GM19240 (cell line): ENCODE measurements around the gene MFSD11.
A peak's percentile ranks its signal among the peaks of the same experiment; 100 is the strongest.
"Not testable (repeated sequence)": the region's sequence is repeated elsewhere in the genome, so short reads cannot be mapped to it uniquely, and the experiment has no call there.

Experiments
- DNase-seq: peaks from one replicate; pipeline ENCODE4 v3.0.0; 2011; ENCODE audit warnings: low spot score; ENCODE audit not compliant: insufficient read length

Gene MFSD11

DNA sequence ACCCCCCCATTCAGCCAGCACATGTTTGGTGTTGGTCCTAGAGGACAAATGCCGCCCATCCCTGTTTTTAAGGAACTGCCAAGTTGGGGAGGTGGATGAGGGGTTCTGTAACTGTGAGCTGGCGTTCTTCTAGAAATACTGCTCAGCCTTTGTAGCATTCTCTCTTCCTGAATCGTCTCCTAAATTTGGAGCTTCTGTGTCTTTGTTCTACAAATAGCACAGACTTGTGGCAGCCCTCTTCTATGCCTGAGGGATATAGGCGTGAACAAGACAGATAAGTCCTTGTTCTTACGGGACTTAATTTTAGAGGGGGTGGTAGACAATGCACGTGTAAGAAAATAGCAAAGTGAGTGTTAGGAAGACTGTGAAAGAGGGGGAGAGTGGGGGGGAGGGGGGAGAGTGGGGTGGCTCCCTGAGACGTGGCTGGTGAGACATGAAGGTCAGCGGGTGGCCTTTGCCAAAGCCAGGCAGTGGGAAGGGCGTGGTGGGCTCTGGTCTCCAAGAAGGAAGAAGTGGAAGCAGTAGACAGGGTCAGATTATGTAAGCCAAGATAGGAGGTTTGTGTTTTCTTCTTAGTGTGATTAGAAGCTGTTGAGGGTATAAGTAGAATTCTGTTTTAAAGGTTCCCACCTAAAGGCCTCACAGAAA, 9.9 kb downstream of the MFSD11 start:
- no peak for DNase-seq

GRCh38 chr17:76748657-76749056, 10.7 kb downstream of the MFSD11 start:
- no peak for DNase-seq

DNA sequence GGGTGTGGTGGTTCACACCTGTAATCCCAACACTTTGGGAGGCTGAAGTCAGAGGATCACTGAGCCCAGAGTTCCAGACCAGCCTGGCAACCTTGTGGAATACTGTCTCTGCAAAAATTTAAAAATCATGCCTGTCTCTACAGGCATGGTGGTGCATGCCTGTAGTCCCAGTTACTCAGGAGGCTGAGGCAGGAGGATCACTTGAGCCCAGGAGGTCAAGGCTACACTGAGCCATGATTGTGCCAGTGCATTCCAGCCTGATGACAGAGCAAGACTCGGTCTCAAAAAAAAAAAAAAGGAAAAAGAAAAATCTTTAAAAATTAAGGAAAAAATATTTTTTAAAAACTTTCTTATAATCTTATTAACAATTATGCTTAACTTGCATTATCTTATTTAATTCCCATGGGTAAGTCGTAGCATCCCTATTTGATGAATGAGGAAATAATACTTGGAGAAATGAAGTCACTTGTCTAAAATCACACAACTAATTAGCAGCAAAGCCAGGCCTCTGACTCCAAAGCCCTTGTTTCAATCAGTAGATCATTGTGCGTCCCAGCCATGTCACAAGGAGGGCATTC, 13.6 kb downstream of the MFSD11 start:
- no peak for DNase-seq

- DNase-seq: no peak
These were observed 14.1 kb downstream of the MFSD11 start for GRCh38 chr17:76752006-76752405.

DNA sequence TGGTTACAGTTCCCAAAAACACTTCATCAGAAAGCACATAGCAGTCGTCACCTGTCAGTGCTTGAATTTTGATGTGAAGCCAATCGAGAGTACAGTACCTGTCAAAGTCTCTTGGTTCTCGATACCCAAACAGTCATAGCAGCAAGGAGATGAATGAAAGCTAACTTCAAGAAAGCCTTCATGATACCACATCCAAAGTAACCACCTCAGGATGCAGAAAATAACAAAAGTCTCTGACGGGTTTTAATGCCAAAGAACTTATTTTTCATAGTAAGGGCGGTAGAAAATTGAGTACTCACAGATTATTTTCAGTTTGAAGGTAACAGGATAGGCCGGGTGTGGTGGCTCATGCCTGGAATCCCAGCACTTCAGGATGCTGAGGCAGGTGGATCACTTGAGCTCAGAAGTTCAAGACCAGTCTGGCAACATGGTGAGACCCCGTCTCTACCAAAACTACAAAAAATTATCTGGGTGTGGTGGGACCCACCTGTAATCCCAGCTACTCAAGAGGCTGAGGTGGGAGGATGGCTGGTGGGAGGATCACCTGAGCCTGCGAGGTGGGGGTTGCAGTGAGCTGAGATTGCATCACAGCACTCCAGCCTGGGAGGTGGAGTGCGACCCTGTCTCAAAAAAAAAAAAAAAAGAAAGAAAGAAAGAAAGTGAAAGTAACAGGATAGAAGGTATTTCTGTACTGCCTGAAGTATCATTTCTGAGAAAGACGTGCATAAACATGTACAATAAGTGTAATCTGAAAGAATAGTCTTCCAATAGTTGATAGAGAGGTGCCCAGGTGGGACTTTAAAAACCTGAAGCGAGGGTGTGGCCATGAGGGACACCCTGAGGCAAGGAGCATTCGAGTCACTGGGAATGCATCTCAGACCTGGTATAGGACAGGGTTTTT, 15.4 kb downstream of the MFSD11 start:
- no peak for DNase-seq

DNA sequence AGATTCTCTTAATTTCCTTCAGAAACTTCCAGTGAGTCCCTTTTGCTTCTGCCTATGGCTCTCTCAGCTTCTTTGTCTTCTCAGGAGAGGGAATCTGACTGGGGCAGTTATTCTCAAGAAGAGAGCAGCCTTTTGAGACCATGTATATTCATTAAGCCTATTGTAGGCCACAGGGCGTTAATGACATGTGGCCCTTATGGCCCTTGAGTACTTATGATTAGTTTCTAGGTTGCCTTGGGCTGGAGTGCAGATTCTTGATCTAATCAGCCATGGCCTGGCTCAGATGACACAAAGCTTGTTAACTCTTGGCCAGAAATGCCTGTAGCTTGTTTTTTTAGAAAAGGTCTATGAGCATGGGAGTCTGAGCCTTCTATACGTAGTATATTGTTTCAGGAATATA, 17.4 kb downstream of the MFSD11 start:
- DNase-seq: no peak

- DNase-seq: no peak
These were observed 19.3 kb downstream of the MFSD11 start for GRCh38 chr17:76757256-76757655.

DNA sequence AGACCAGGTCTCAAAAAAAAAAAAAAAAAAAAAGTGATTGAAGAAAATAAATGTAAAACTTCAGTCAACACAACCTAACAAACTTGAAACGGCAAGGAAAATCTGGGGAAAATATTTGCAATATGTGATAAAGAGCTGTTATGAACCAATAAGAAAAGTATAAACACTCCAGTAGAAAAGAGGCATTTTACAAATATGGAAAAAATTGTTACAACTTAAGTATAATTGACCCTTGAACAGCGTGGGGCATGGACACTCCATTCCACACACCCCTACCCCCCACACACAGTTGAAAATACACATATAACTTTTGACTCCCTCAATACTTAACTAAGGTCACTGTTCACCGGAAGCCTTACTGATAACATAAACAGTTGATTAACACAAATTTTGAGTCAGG, 20.7 kb downstream of the MFSD11 start:
- no peak for DNase-seq

- no peak for DNase-seq
These were observed 35.1 kb downstream of the MFSD11 start for GRCh38 chr17:76772842-76773525.

DNA sequence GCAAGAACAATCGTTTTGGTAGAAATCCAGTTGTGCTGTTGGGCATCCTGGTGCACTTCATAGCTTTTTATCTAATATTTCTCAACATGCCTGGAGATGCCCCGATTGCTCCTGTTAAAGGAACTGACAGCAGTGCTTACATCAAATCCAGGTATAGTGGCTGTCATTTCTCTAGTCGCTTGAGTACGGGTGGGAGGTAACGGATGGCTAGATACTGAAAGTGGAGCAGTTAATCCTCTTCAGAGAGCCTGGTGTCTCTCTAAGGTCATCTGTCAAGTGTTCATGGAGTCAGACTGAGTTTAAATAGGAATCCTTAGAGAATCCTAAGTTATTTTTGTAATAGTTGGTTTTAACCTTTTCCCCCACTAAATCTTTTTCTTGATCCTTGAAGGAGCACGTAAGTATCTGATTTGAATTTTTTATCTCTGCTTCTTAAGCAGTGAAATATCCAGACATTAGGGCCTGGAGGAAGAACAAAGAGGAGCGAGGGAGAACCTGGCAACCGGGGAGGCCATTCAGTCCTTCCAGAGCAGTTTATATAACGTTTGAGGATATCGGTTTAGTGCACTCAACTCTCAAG, 37.2 kb downstream of the MFSD11 start:
- no peak for DNase-seq

DNA sequence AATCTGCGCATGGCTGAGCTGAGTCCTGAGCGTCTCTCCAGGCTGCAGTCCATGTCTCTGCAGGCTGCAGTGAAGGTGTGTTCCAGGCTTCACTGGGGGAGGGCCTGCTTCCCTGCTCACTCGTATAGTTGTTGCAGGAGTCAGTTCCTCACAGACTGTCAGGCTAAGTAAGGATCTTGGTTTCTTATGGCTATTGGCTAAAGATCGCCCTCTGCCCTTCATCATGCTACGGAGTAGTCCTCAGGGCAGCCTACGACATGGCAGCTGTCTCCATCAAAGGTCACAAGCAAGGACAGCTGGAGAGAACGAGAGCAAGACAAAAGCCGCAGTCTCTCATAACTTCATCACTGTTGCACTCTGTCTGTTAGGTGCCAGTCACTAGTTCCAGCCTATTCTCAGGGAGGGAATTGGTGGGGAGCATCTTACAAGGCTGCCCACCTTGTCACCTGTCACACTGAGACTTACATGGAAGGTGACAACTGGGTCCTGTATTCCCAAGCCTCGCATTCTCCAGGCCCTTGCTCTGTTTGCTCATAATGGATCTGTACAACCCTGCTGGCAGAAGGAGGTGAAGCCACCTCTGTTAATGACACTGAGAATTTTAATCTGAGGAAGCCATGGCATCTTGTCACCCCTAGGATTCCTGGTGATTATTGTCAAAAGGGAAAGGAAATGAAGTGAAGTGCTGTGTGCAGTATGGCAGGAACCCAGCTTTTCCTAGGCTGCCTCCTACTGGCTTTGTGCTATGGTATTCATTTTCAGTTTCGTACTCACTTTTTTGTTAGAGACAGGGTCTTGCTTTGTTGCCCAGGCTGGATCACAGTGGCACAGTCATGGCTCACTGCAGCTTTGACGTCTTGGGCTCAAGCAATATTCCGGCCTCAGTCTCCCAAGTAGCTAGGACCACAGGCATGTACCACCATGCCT, 43.4 kb downstream of the MFSD11 start:
- DNase-seq: no peak

DNA sequence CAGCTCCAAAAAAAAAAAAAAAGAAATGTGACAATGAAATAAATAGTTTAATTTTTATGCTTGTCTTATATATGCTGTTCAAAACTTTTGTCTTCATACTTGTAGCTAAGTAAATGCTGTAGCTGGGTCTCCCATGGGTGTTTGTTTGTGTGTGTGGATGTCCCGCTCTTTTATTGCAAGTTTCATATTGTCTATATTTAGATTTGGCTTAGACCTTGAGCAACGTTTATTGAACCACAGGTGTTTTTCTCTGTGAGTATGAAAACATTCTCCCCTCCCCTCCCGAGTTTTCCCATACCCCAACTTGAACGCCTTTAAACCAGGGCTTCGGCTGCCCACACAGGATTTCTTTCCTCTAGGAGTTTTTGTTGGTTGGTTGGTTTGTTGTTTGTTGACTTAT, 45.2 kb downstream of the MFSD11 start:
- DNase-seq: no peak

GRCh38 chr17:76784926-76785325, 47.0 kb downstream of the MFSD11 start:
- no peak for DNase-seq

DNA sequence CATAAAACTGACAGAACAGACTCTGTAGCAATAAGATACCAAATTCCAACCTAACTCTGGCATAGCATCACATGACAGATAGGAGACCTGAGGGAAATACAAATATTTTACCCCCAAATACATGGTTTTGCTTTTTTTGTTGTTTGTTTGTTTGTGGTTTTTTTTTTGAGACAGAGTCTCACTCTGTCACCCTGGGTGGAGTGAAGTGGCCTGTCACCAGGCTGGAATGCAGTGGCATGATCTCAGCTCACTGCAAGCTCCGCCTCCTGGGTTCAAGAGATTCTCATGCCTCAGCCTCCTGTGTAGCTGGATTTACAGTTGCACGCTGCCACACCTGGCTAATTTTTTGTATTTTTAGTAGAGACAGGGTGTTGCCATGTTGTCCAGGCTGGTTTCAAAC, 49.9 kb downstream of the MFSD11 start:
- DNase-seq: not testable (repeated sequence)

DNA sequence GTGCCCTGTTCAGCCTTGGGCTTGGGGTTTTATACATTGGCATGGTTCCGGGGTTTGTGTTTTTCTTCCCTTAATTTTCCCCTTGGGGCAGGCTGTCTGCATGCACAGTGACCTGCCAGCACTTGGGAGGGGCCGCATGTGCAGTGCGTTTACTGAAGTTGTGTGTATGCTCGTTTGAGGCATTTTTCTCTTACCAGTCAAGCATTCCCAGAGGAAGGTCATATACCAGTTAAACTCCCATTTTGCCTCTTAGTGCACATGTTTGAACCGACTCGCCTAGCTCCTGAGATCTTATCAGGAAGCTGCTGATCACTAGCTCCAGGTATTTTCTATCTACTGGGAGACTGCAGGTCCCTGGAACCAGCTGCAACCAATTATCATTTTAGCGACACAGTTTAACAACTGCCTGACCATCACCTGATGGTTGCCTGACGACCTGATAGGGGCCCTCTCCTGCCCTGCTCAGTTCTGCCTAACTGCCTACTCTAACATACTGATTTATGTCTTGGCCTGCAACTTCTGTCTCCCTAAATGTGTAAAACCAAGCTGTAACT, 51.4 kb downstream of the MFSD11 start:
- DNase-seq: no peak

GRCh38 chr17:76791053-76791980, 53.4 kb downstream of the MFSD11 start:
- DNase-seq: peak; percentile 27

- DNase-seq: no peak
These were observed 54.4 kb downstream of the MFSD11 start for GRCh38 chr17:76792348-76792747.

DNA sequence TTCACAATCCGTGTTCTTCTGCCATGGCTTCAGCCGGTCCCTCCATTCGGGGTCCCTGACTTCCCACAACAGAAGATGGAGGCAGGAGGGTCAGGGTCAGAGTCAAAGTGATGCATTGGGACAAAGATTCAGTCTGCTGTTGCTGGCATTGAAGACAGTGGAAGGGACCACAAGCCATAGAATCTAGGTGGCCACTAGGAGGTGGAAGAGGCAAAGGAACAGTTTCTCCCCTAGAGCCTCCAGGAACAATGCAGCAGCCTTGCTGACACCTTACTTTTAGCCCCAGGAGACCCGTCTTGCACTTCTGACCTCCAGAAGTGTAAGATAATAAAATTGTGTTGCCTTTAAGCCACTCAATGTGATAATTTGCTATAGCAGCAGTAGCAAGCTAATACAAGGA, 55.9 kb downstream of the MFSD11 start:
- no peak for DNase-seq

- no peak for DNase-seq
These were observed 58.2 kb downstream of the MFSD11 start for GRCh38 chr17:76796081-76796480.
